WI38 (cell line): ENCODE measurements around the gene PLEK.

Source experiments
- H3K4me3 ChIP-seq: 2 replicates; pipeline ENCODE4 v1.5.1; 2011; ENCODE audit warnings: low read depth, mild to moderate bottlenecking, control low read depth, low read length
- TF ChIP-seq, protein P1 (sequence below): IDR thresholded peaks from 2 replicates; pipeline ENCODE4 v1.5.1; 2012; ENCODE audit warnings: low read depth, mild to moderate bottlenecking, control low read depth, low read length

Gene PLEK

GRCh38 chr2:68352651-68353391, 12.3 kb upstream of the PLEK start:
- no peak overlapping the region for H3K4me3 ChIP-seq
- TF ChIP-seq, protein P1, sequence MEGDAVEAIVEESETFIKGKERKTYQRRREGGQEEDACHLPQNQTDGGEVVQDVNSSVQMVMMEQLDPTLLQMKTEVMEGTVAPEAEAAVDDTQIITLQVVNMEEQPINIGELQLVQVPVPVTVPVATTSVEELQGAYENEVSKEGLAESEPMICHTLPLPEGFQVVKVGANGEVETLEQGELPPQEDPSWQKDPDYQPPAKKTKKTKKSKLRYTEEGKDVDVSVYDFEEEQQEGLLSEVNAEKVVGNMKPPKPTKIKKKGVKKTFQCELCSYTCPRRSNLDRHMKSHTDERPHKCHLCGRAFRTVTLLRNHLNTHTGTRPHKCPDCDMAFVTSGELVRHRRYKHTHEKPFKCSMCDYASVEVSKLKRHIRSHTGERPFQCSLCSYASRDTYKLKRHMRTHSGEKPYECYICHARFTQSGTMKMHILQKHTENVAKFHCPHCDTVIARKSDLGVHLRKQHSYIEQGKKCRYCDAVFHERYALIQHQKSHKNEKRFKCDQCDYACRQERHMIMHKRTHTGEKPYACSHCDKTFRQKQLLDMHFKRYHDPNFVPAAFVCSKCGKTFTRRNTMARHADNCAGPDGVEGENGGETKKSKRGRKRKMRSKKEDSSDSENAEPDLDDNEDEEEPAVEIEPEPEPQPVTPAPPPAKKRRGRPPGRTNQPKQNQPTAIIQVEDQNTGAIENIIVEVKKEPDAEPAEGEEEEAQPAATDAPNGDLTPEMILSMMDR, result no peak

GRCh38 chr2:68356599-68357239, 8.4 kb upstream of the PLEK start:
- TF ChIP-seq, protein P1, result no peak

GRCh38 chr2:68357605-68358337, 7.3 kb upstream of the PLEK start:
- no peak overlapping the region for H3K4me3 ChIP-seq
- TF ChIP-seq, protein P1, result peak; percentile 44; the same call in 1 of the 2 replicates

More at GRCh38 chr2:68356599-68357239, 8.4 kb upstream of the PLEK start:
- H3K4me3 ChIP-seq, result no peak overlapping the region

DNA sequence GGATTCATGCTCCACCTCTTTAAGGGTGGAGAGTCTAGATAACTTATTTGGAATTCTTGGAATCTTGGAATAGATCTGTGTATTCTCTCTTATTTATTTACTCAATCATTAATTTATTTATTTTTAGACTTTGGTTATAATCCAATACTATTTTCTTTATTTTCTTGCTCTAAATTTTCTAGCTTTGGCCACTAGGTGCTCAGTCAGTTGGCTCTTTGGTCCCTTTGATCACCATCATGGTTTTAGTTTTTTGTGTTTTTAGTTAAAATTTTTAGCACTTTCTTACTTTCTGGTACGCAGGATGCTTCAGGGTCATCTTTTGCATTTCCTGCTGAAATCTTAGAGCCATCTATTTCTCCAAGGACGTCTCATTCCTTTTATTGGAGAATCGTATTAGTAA, 5.2 kb upstream of the PLEK start:
- H3K4me3 ChIP-seq, result no peak overlapping the region
- TF ChIP-seq, protein P1, result 0 out of 2 replicates have a peak, but pooled peaks have one; percentile 18

DNA sequence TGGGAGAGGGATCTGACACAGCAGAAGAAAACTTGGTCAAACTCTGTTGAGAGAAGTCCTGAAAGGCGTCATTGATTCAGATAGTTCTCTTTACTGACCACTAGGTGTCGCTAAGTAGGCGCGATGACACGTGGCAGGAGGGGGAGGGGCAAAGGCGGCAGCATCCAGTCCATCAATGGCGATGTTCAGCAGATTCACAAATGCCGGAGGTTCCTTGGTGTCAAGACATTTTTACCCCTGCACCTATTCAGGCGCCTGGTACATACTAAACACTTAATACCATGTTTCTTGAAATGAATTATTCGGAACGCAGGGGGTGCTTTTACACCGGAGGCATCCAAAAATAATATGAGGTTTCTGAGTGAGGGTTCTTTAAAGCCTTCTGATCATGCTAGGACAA, 3.0 kb upstream of the PLEK start:
- TF ChIP-seq, protein P1, result peak; percentile 61
- no peak overlapping the region for H3K4me3 ChIP-seq

- no peak overlapping the region for H3K4me3 ChIP-seq
- TF ChIP-seq, protein P1, result no peak
These were observed 2.3 kb upstream of the PLEK start for GRCh38 chr2:68362749-68363148.

GRCh38 chr2:68363721-68364120, 1.4 kb upstream of the PLEK start:
- no peak overlapping the region for H3K4me3 ChIP-seq
- TF ChIP-seq, protein P1, result no peak
